Measurements from ENCODE around the gene SUMO3.

GRCh38 chr21:44803651-44804050 lies 14.2 kb downstream of the SUMO3 start:
- TF ChIP-seq, protein P1, sequence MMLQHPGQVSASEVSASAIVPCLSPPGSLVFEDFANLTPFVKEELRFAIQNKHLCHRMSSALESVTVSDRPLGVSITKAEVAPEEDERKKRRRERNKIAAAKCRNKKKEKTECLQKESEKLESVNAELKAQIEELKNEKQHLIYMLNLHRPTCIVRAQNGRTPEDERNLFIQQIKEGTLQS (IDR thresholded peaks at IDR 0.05): no peak
- TF ChIP-seq RAD21 (IDR thresholded peaks at IDR 0.05) (no peak), CTCF (IDR thresholded peaks at IDR 0.05; ENCODE audit: low read depth, low read length, missing input control) (no peak), HNF4G (IDR thresholded peaks at IDR 0.05) (no peak), TAF1 (conservative IDR thresholded peaks at IDR 0.05) (no peak), YY1 (IDR thresholded peaks at IDR 0.05) (no peak), EGR1 (IDR thresholded peaks at IDR 0.05; ENCODE audit: low read depth in 2 of 2) (no peak), JUND (IDR thresholded peaks at IDR 0.05) (no peak), FOXA1 (IDR thresholded peaks at IDR 0.05) (no peak), ZBTB33 (IDR thresholded peaks at IDR 0.05) (no peak), SP1 (IDR thresholded peaks at IDR 0.05) (no peak)
- TF ChIP-seq, protein P2, sequence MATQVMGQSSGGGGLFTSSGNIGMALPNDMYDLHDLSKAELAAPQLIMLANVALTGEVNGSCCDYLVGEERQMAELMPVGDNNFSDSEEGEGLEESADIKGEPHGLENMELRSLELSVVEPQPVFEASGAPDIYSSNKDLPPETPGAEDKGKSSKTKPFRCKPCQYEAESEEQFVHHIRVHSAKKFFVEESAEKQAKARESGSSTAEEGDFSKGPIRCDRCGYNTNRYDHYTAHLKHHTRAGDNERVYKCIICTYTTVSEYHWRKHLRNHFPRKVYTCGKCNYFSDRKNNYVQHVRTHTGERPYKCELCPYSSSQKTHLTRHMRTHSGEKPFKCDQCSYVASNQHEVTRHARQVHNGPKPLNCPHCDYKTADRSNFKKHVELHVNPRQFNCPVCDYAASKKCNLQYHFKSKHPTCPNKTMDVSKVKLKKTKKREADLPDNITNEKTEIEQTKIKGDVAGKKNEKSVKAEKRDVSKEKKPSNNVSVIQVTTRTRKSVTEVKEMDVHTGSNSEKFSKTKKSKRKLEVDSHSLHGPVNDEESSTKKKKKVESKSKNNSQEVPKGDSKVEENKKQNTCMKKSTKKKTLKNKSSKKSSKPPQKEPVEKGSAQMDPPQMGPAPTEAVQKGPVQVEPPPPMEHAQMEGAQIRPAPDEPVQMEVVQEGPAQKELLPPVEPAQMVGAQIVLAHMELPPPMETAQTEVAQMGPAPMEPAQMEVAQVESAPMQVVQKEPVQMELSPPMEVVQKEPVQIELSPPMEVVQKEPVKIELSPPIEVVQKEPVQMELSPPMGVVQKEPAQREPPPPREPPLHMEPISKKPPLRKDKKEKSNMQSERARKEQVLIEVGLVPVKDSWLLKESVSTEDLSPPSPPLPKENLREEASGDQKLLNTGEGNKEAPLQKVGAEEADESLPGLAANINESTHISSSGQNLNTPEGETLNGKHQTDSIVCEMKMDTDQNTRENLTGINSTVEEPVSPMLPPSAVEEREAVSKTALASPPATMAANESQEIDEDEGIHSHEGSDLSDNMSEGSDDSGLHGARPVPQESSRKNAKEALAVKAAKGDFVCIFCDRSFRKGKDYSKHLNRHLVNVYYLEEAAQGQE (IDR thresholded peaks at IDR 0.05): no peak
- TF ChIP-seq, protein P3, sequence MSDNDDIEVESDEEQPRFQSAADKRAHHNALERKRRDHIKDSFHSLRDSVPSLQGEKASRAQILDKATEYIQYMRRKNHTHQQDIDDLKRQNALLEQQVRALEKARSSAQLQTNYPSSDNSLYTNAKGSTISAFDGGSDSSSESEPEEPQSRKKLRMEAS (IDR thresholded peaks at IDR 0.05): no peak
